ENCODE results near the gene OR51L1. TPM values are rescaled to one million over a fixed set of nuclear protein-coding genes. Genes with fewer than 3 reads are reported as not detected.

The OR51L1 gene
- total and polyA plus RNA-seq, 2 experiments from 2014 or later = not detected

DNA sequence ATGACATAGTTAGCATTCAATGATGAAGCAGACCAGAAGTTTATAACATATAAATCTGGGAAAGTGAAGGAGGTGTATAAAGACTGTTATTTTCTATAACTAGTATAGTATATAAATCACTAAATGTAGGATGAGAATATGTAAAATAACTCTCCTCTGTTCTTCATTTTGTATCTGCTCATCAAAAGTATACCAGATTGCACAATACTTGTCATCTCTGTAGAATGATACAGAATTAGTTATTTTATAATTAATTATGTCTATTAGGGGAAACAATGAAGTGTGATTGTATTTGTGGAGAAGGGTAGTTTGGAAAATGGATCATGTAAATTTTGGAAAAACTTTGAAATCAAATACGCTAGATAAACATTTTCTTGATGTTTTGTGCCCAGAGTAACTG, 18.4 kb downstream of the OR51L1 start:
- no peak overlapping the region for H3K27ac Mint-ChIP-seq
- DNase-seq (ENCODE audit: low spot score) = no peak

DNA sequence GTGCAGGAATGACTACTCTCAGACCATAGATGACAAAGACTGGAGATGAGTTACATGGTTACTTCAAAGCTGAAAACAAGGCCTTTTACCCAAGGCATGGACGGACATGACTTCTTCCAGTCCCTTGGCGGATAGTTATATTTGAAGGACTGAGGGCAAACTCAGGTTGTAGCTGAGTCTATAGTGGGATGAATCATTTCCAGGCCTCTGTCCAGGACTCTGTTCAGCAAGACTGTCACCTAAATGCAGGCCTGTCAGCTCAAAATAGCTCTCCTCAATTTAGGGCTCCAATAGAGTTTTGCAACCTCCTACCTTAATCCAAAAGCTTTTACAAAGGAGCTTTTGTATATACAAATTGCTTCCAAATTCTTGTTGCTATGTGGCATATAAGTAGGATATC, 27.3 kb downstream of the OR51L1 start:
- ATAC-seq (no peak), DNase-seq (ENCODE audit: low spot score) (no peak)
- Histone ChIP-seq H2AFZ (no peak overlapping the region), H3F3A (replicated peaks; ENCODE audit: low read depth) (no peaks in the 10 kb centered on the region), H3K4me2 (no peak overlapping the region), H3K27me3 (ENCODE audit: insufficient read depth) (no peaks in the 10 kb centered on the region), H3K4me1 (ENCODE audit: insufficient read depth) (no peaks in the 10 kb centered on the region), H4K20me1 (replicated peaks; ENCODE audit: insufficient read depth) (no peaks in the 10 kb centered on the region), H3K79me2 (replicated peaks; ENCODE audit: insufficient read depth) (no peaks in the 10 kb centered on the region), H3K4me3 (no peak overlapping the region), H3K9me2 (ENCODE audit: insufficient read depth) (0 out of 2 replicates have a peak, but pooled peaks cover 4% of the 10 kb centered on the region), H3K36me3 (ENCODE audit: insufficient read depth) (no peaks in the 10 kb centered on the region), H3K27ac (ENCODE audit: low read depth) (no peak overlapping the region)
- Mint-ChIP-seq H3K4me3 (no peak overlapping the region), H3K4me1 (no peaks in the 10 kb centered on the region), H3K27ac (no peak overlapping the region), H3K9me3 (peaks cover 12% of the 10 kb centered on the region; the same call in 2 of the 3 replicates), H3K36me3 (ENCODE audit: low read depth) (no peaks in the 10 kb centered on the region), H3K27me3 (ENCODE audit: insufficient read depth, low read depth, poor library complexity) (peaks cover 2% of the 10 kb centered on the region)
- no peak for TF ChIP-seq ETS1 (IDR thresholded peaks at IDR 0.05)
- no peak for TF ChIP-seq JUNB (IDR thresholded peaks at IDR 0.05; ENCODE audit: unreplicated experiment)
- no peak for TF ChIP-seq ZNF462 (CRISPR knock-in tag; IDR thresholded peaks at IDR 0.05)
- no peak for TF ChIP-seq ZNF114 (CRISPR knock-in tag; IDR thresholded peaks at IDR 0.05)

More for the DNA sequence above, 18.4 kb downstream of the OR51L1 start:
- no peaks in the 10 kb centered on the region for H4K20me1 ChIP-seq (replicated peaks; ENCODE audit: insufficient read depth)
- H3K79me2 ChIP-seq (replicated peaks; ENCODE audit: insufficient read depth) = no peaks in the 10 kb centered on the region
- Mint-ChIP-seq H3K4me1 (no peaks in the 10 kb centered on the region), H3K9me3 (no peaks in the 10 kb centered on the region), H3K36me3 (ENCODE audit: low read depth) (no peaks in the 10 kb centered on the region), H3K27me3 (ENCODE audit: insufficient read depth, low read depth, poor library complexity) (peaks cover 4% of the 10 kb centered on the region), H3K4me3 (no peak overlapping the region)
- no peak overlapping the region for H3K27ac ChIP-seq (ENCODE audit: low read depth)
- H3K9me2 ChIP-seq (ENCODE audit: insufficient read depth) = no peaks in the 10 kb centered on the region; the same call in 1 of the 2 replicates
- TF ChIP-seq NANOG (IDR thresholded peaks at IDR 0.05; ENCODE audit: borderline replicate concordance) = no peak
- TF ChIP-seq POLR2AphosphoS5 (IDR thresholded peaks at IDR 0.05; ENCODE audit: low read depth) = no peak
- TF ChIP-seq EZH2 (IDR thresholded peaks at IDR 0.05; ENCODE audit: low read depth, unreplicated experiment) = no peak
- TF ChIP-seq, protein P1, sequence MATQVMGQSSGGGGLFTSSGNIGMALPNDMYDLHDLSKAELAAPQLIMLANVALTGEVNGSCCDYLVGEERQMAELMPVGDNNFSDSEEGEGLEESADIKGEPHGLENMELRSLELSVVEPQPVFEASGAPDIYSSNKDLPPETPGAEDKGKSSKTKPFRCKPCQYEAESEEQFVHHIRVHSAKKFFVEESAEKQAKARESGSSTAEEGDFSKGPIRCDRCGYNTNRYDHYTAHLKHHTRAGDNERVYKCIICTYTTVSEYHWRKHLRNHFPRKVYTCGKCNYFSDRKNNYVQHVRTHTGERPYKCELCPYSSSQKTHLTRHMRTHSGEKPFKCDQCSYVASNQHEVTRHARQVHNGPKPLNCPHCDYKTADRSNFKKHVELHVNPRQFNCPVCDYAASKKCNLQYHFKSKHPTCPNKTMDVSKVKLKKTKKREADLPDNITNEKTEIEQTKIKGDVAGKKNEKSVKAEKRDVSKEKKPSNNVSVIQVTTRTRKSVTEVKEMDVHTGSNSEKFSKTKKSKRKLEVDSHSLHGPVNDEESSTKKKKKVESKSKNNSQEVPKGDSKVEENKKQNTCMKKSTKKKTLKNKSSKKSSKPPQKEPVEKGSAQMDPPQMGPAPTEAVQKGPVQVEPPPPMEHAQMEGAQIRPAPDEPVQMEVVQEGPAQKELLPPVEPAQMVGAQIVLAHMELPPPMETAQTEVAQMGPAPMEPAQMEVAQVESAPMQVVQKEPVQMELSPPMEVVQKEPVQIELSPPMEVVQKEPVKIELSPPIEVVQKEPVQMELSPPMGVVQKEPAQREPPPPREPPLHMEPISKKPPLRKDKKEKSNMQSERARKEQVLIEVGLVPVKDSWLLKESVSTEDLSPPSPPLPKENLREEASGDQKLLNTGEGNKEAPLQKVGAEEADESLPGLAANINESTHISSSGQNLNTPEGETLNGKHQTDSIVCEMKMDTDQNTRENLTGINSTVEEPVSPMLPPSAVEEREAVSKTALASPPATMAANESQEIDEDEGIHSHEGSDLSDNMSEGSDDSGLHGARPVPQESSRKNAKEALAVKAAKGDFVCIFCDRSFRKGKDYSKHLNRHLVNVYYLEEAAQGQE (IDR thresholded peaks at IDR 0.05; ENCODE audit: unreplicated experiment) = no peak
- no peak for ATAC-seq
- H3K27me3 ChIP-seq (ENCODE audit: insufficient read depth) = no peaks in the 10 kb centered on the region
- H3K4me3 ChIP-seq = no peak overlapping the region
- no peaks in the 10 kb centered on the region for H3F3A ChIP-seq (replicated peaks; ENCODE audit: low read depth)
- H3K4me1 ChIP-seq (ENCODE audit: insufficient read depth) = no peaks in the 10 kb centered on the region
- H3K36me3 ChIP-seq (ENCODE audit: insufficient read depth) = no peaks in the 10 kb centered on the region
- H2AFZ ChIP-seq = no peak overlapping the region
- no peak overlapping the region for H3K4me2 ChIP-seq

Measured in GM23338 (cell line).